DOHH2 (cell line): ENCODE results near the gene DPH5.

Source experiments
- CTCF ChIP-seq: fragments of 200-600 bp; sonication (generic); IDR thresholded peaks from one replicate; pipeline ENCODE4 v1.5.1; 2014; ENCODE audit warnings: antibody characterized with exemption, mild to moderate bottlenecking, low read depth, low read length; ENCODE audit not compliant: poor library complexity, severe bottlenecking
- EZH2phosphoT487 ChIP-seq: fragments of 200-600 bp; sonication (generic); IDR thresholded peaks from 2 replicates; pipeline ENCODE4 v1.6.1; 2017; ENCODE audit warnings: borderline replicate concordance, mild to moderate bottlenecking, antibody characterized with exemption, low read length, moderate library complexity, mixed read lengths

- TF ChIP-seq CTCF (no peak), EZH2phosphoT487 (no peak)
These were observed 17.3 kb downstream of the DPH5 start for GRCh38 chr1:101008229-101008834.
